SU-DHL-6 (cell line): ENCODE measurements around the gene HEMK1.

Experiments used
- EZH2phosphoT487 ChIP-seq: fragments of 200-600 bp; sonication (generic), shearing (Covaris generic); conservative IDR thresholded peaks from 2 replicates; pipeline ENCODE4 v1.6.1; 2018; ENCODE audit warnings: mild to moderate bottlenecking, antibody characterized with exemption, low read length, moderate library complexity, mixed read lengths
- TF ChIP-seq, protein P1 (sequence below): fragments of 200-600 bp; sonication (generic); IDR thresholded peaks from one replicate; pipeline ENCODE4 v1.5.1; 2017; ENCODE audit warnings: antibody characterized with exemption, mild to moderate bottlenecking, low read length, moderate library complexity; ENCODE audit not compliant: insufficient read depth, poor library complexity, severe bottlenecking

DNA sequence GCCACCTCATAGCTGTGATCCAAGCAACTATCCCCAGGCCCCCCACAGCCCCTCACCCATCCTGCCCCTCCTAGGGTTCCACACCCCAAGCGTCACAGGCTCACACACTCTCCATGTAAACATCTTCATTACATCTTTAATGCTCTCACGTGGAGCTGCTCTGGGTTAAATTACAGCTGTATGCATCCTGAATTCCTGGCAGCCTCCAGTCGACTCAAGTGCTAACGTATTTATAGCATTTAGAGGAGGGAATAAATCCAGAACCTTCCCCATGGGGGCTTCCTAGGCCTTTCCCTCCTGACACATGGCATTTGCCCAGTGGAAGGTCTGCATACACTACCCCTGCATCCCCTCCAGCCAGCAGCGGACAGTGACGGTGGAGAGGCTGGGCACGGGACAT, 11.4 kb upstream of the HEMK1 start:
- TF ChIP-seq, protein P1, sequence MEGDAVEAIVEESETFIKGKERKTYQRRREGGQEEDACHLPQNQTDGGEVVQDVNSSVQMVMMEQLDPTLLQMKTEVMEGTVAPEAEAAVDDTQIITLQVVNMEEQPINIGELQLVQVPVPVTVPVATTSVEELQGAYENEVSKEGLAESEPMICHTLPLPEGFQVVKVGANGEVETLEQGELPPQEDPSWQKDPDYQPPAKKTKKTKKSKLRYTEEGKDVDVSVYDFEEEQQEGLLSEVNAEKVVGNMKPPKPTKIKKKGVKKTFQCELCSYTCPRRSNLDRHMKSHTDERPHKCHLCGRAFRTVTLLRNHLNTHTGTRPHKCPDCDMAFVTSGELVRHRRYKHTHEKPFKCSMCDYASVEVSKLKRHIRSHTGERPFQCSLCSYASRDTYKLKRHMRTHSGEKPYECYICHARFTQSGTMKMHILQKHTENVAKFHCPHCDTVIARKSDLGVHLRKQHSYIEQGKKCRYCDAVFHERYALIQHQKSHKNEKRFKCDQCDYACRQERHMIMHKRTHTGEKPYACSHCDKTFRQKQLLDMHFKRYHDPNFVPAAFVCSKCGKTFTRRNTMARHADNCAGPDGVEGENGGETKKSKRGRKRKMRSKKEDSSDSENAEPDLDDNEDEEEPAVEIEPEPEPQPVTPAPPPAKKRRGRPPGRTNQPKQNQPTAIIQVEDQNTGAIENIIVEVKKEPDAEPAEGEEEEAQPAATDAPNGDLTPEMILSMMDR: no peak
- no peak for TF ChIP-seq EZH2phosphoT487
